OCI-LY7 (cell line): Measurements from ENCODE around the gene ATMIN. TPM values are rescaled to one million over a fixed set of nuclear protein-coding genes. Genes with fewer than 3 reads are reported as not detected.
A peak's percentile ranks its signal among the peaks of the same experiment; 100 is the strongest.

Source experiments
- BruUV-seq: library from RNA; stranded (reverse); fragments of 400-500 nt; replicated peaks from 2 replicates; lab custom pipeline; 2021; lab: Mats Ljungman, UMichigan
- CTCF ChIA-PET: fragments of 300-600 bp; sonication (Branson Sonifier 250); formaldehyde crosslinking; loops from one replicate; lab custom pipeline; 2022; ENCODE audit warnings: antibody characterized with exemption; ENCODE audit not compliant: unreplicated experiment; lab: Charles Lee
- POLR2A ChIA-PET: fragments of 300-600 bp; sonication (Branson Sonifier 250); formaldehyde crosslinking; loops from one replicate; lab custom pipeline; 2022; ENCODE audit warnings: antibody characterized with exemption; lab: Charles Lee
- DNase-seq: peaks from one replicate; pipeline ENCODE4 v3.0.0-alpha.2; 2015; ENCODE audit warnings: low spot score
- H2AFZ ChIP-seq: fragments of 200-600 bp; sonication (generic), shearing (Covaris generic); 2 replicates; pipeline ENCODE4 v1.6.1; 2014; ENCODE audit warnings: mild to moderate bottlenecking, antibody characterized with exemption, low read length, moderate library complexity
- H3K27ac ChIP-seq: fragments of 200-600 bp; sonication (generic); 2 replicates; pipeline ENCODE4 v1.5.1; 2014; ENCODE audit warnings: mixed run types, low read depth, mild to moderate bottlenecking, moderate library complexity, low read length, inconsistent platforms; ENCODE audit not compliant: poor library complexity, severe bottlenecking
- H3K36me3 ChIP-seq: fragments of 200-600 bp; sonication (generic); 2 replicates; pipeline ENCODE4 v1.6.1; 2014; ENCODE audit warnings: mild to moderate bottlenecking, antibody characterized with exemption, low read length, moderate library complexity, mixed read lengths; ENCODE audit not compliant: insufficient read depth
- H3K4me1 ChIP-seq: fragments of 200-600 bp; sonication (generic); 2 replicates; pipeline ENCODE4 v1.5.1; 2014; ENCODE audit warnings: mild to moderate bottlenecking, low read length; ENCODE audit not compliant: insufficient read depth, poor library complexity, severe bottlenecking
- H3K4me2 ChIP-seq: fragments of 200-600 bp; sonication (generic); 2 replicates; pipeline ENCODE4 v1.6.1; 2014; ENCODE audit warnings: mild to moderate bottlenecking, low read length
- H3K4me3 ChIP-seq: fragments of 200-600 bp; sonication (generic); 2 replicates; pipeline ENCODE4 v1.5.1; 2014; ENCODE audit warnings: mild to moderate bottlenecking, low read depth, low read length; ENCODE audit not compliant: poor library complexity, severe bottlenecking
- H3K79me2 ChIP-seq: fragments of 200-600 bp; sonication (generic); 2 replicates; pipeline ENCODE4 v1.6.1; 2016; ENCODE audit warnings: low read depth, mild to moderate bottlenecking, low read length, moderate library complexity, mixed read lengths; ENCODE audit not compliant: insufficient read depth
- H3K9me2 ChIP-seq: fragments of 200-600 bp; sonication (generic); 2 replicates; pipeline ENCODE4 v1.6.1; 2016; ENCODE audit warnings: mild to moderate bottlenecking, low read length, mixed read lengths; ENCODE audit not compliant: insufficient read depth
- H3K9me3 ChIP-seq: fragments of 200-600 bp; sonication (generic); 2 replicates; pipeline ENCODE4 v1.6.1; 2014; ENCODE audit warnings: mild to moderate bottlenecking, mixed run types, low read length, mixed read lengths
- H4K20me1 ChIP-seq: fragments of 200-600 bp; sonication (generic); 2 replicates; pipeline ENCODE4 v1.6.1; 2014; ENCODE audit warnings: mild to moderate bottlenecking, antibody characterized with exemption, low read length, moderate library complexity, mixed read lengths; ENCODE audit not compliant: insufficient read depth
- EZH2phosphoT487 ChIP-seq: fragments of 200-600 bp; sonication (generic); IDR thresholded peaks from 2 replicates; pipeline ENCODE4 v1.6.1; 2018; ENCODE audit warnings: low read depth, borderline replicate concordance, mild to moderate bottlenecking, mixed run types, antibody characterized with exemption, low read length, moderate library complexity, mixed read lengths
- intact Hi-C: fragments of 100-400 bp; cut with micrococcal nuclease; formaldehyde crosslinking; loops from one replicate; pipeline ENCODE4 v1.10.0; 2022; ENCODE audit not compliant: unreplicated experiment
- total RNA-seq, 2 experiments: library from RNA; depleted of rRNA in 1 of 2; stranded (reverse); fragments of >200 nt in 1 of 2; shearing (Covaris generic) in 1 of 2; gene quantifications; 2 replicates each; pipeline ENCODE4 v1.2.3, GENCODE V29; 2014 to 2022
- TF ChIP-seq, protein P1 (sequence below): fragments of 200-600 bp; sonication (generic); conservative IDR thresholded peaks from 2 replicates; pipeline ENCODE4 v1.5.1; 2014; ENCODE audit warnings: mild to moderate bottlenecking, antibody characterized with exemption, low read length, moderate library complexity, mixed read lengths

ATMIN gene
- total RNA-seq, 2 experiments from 2014 or later = 15.0 to 23.7 TPM

DNA sequence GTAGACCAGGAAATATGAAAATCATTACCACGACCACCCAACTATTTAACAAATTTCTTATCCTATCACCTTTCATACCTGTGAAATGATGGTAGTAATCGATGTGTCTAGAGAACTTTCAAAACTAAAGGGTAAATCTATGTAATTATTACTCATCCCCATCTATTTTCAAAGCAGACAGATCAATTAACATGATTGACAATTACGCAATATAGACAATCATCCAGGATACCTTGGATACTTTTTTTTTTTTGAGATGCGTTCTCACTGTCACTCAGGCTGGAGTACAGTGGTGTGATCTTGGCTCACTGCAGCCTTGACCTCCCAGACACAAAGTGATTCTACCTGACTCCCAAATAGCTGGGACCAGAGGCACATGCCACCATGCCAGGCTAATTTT lies 45.4 kb downstream of the ATMIN start:
- intact Hi-C loops = no loop called here
- no peak overlapping the region for H2AFZ ChIP-seq
- no peaks in the 10 kb centered on the region for H3K9me3 ChIP-seq
- H3K9me2 ChIP-seq = no peaks in the 10 kb centered on the region
- CTCF ChIA-PET = no interaction called here
- peaks cover 36% of the 10 kb centered on the region for H3K36me3 ChIP-seq
- BruUV-seq = no TSS peak
- POLR2A ChIA-PET = interaction anchor here (1.5 kb wide), 1 partner anchor 13 kb away, joined by 3 read pairs; no protein-coding TSS in a partner anchor
- DNase-seq = no peak
- H3K4me3 ChIP-seq = no peak overlapping the region
- no peak overlapping the region for H3K4me2 ChIP-seq
- no peak for TF ChIP-seq EZH2phosphoT487
- TF ChIP-seq, protein P1, sequence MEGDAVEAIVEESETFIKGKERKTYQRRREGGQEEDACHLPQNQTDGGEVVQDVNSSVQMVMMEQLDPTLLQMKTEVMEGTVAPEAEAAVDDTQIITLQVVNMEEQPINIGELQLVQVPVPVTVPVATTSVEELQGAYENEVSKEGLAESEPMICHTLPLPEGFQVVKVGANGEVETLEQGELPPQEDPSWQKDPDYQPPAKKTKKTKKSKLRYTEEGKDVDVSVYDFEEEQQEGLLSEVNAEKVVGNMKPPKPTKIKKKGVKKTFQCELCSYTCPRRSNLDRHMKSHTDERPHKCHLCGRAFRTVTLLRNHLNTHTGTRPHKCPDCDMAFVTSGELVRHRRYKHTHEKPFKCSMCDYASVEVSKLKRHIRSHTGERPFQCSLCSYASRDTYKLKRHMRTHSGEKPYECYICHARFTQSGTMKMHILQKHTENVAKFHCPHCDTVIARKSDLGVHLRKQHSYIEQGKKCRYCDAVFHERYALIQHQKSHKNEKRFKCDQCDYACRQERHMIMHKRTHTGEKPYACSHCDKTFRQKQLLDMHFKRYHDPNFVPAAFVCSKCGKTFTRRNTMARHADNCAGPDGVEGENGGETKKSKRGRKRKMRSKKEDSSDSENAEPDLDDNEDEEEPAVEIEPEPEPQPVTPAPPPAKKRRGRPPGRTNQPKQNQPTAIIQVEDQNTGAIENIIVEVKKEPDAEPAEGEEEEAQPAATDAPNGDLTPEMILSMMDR = no peak
- H3K79me2 ChIP-seq = no peaks in the 10 kb centered on the region
- peaks cover 11% of the 10 kb centered on the region for H3K4me1 ChIP-seq
- H3K27ac ChIP-seq = no peak overlapping the region
- H4K20me1 ChIP-seq = no peaks in the 10 kb centered on the region

DNA sequence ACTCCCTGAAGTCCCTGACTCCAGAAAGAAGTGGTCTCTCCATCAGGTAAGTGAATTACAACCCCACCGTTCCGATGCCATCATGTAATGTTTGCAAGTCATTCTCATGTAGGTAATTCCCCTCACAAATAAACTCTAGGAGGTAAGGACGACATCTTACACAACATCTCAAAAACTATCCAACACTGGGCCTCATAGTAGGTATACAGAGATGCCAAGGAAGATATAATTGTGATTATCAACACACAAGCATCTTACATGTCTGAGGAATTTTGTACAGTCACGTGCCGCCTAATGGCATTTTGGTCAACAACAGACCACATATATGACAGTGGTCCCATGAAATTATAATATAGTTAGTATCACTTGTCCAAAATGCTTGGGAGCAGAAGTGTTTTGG lies 53.2 kb downstream of the ATMIN start:
- CTCF ChIA-PET = no interaction called here
- intact Hi-C loops = no loop called here
- no peak overlapping the region for H2AFZ ChIP-seq
- no peak overlapping the region for H3K27ac ChIP-seq
- peaks cover 2% of the 10 kb centered on the region for H3K4me1 ChIP-seq
- no peaks in the 10 kb centered on the region for H4K20me1 ChIP-seq
- no peaks in the 10 kb centered on the region for H3K9me3 ChIP-seq
- POLR2A ChIA-PET = no interaction called here
- DNase-seq = no peak
- no peaks in the 10 kb centered on the region for H3K9me2 ChIP-seq
- no peak overlapping the region for H3K4me3 ChIP-seq
- TF ChIP-seq EZH2phosphoT487 = no peak
- TF ChIP-seq, protein P1 = no peak
- H3K79me2 ChIP-seq = peaks cover 14% of the 10 kb centered on the region; the same call in 1 of the 2 replicates
- H3K36me3 ChIP-seq = peaks cover 56% of the 10 kb centered on the region
- no TSS peak for BruUV-seq
- no peak overlapping the region for H3K4me2 ChIP-seq

DNA sequence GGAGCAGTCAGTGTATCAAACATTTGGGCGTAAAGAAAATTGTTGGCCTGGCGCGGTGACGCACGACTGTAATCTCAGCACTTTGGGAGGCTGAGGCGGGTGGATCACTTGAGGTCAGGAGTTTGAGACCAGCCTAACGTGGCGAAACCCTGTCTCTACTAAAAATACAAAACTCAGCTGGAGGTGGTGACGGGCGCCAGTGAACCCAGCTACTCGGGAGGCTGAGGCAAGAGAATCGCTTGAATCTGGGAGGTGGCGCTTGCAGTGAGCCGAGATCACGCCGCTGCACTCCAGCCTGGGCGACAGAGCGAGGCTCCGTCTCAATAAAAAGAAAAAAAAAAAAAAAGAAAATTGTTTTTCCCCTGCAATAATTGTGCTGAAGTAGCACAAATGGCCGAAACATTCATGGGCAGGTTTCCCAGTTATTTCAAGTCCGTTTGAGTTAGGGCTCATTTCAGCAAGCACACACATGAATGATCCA lies 59.2 kb downstream of the ATMIN start:
- Histone ChIP-seq H3K27ac (no peak overlapping the region), H2AFZ (peak overlapping the region; percentile 8; the same call in 1 of the 2 replicates), H3K4me2 (peak overlapping the region; percentile 78), H3K9me3 (no peaks in the 10 kb centered on the region), H3K4me3 (peak overlapping the region; percentile 88), H3K79me2 (peaks cover 30% of the 10 kb centered on the region; the same call in 1 of the 2 replicates), H4K20me1 (no peaks in the 10 kb centered on the region), H3K36me3 (peaks cover 14% of the 10 kb centered on the region; the same call in 1 of the 2 replicates), H3K4me1 (peaks cover 23% of the 10 kb centered on the region), H3K9me2 (no peaks in the 10 kb centered on the region)
- TF ChIP-seq, protein P1 = no peak
- TF ChIP-seq EZH2phosphoT487 = no peak
- CTCF ChIA-PET = no interaction called here
- no peak for DNase-seq
- intact Hi-C loops = loop anchor here (10.0 kb wide), 1 partner anchor 220 kb away; the partner anchor contains the start of gene GAN
- BruUV-seq = no TSS peak
- POLR2A ChIA-PET = interaction anchor here (0.6 to 1.6 kb wide), 3 partner anchors 11 to 73 kb away, joined by 3 to 6 read pairs (median 4); no protein-coding TSS in a partner anchor
